SK-N-MC (cell line): ENCODE measurements around the gene PDE8A.

Source experiments
- EZH2 ChIP-seq: fragments of 200-600 bp; sonication (generic); IDR thresholded peaks from one replicate; pipeline ENCODE4 v1.6.1; 2017; ENCODE audit warnings: antibody characterized with exemption
- POLR2AphosphoS5 ChIP-seq: IDR thresholded peaks from 2 replicates; pipeline ENCODE4 v1.6.1; 2012; ENCODE audit warnings: mild to moderate bottlenecking, low read depth, low read length, borderline replicate concordance

DNA sequence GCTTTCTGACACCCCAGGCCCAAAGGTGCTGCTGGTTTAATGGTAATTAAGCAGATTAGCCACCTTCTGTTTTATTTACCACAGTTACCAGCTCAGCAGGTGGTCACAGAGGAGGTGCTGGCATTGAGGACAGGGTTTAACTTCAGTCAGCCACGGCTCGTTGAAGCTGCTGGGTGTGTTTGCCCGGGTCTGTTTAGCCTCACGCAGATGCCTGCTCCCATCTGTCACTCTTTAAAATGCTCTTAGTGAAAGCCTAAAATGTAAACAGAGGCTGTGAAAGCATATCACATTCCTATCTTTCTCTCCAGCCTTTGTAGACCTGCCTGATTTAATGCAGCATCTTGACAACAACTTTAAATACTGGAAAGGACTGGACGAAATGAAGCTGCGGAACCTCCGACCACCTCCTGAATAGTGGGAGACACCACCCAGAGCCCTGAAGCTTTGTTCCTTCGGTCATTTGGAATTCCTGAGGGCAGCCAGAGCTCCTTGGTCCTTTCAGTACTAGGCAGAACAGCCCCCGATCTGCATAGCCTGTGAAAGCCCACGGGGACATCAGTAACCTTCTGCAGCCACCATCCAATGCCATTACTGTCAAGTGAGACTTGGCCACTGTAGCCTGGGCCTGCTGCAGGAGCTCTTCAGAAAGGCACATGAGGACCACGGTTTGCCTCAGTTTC lies 156.0 kb downstream of the PDE8A start:
- TF ChIP-seq EZH2 (no peak), POLR2AphosphoS5 (no peak)
